SK-N-MC (cell line): ENCODE measurements around the gene ELOB.

Experiments used
- DNase-seq: peaks from one replicate; pipeline ENCODE4 v3.0.0-alpha.2; 2011; ENCODE audit warnings: low read depth, low spot score
- H3K27ac ChIP-seq: fragments of 200-600 bp; sonication (generic); 2 replicates; pipeline ENCODE4 v1.5.1; 2016; ENCODE audit warnings: mixed run types
- H3K36me3 ChIP-seq: fragments of 200-600 bp; sonication (generic); 2 replicates; pipeline ENCODE4 v1.6.1; 2017; ENCODE audit warnings: antibody characterized with exemption, low read length, mixed read lengths; ENCODE audit not compliant: insufficient read depth
- H3K4me3 ChIP-seq: fragments of 200-600 bp; sonication (generic); 2 replicates; pipeline ENCODE4 v1.5.1; 2016
- H3K9ac ChIP-seq: fragments of 200-600 bp; sonication (generic); 2 replicates; pipeline ENCODE4 v1.8.0; 2017; ENCODE audit warnings: mixed run types, mixed read lengths; ENCODE audit not compliant: insufficient read length
- H3K9me3 ChIP-seq: fragments of 200-600 bp; sonication (generic); 2 replicates; pipeline ENCODE4 v1.6.1; 2017; ENCODE audit warnings: low read depth, mild to moderate bottlenecking, antibody characterized with exemption, low read length, moderate library complexity, mixed read lengths
- EZH2 ChIP-seq: fragments of 200-600 bp; sonication (generic); IDR thresholded peaks from one replicate; pipeline ENCODE4 v1.6.1; 2017; ENCODE audit warnings: antibody characterized with exemption
- FOXP2 ChIP-seq: optimal IDR thresholded peaks from 2 replicates; pipeline ENCODE3; 2011; ENCODE audit warnings: mild to moderate bottlenecking, moderate library complexity; ENCODE audit not compliant: insufficient read depth; ENCODE audit errors: extremely low read length, control extremely low read depth
- POLR2AphosphoS5 ChIP-seq: IDR thresholded peaks from 2 replicates; pipeline ENCODE4 v1.6.1; 2012; ENCODE audit warnings: mild to moderate bottlenecking, low read depth, low read length, borderline replicate concordance

Gene ELOB

GRCh38 chr16:2813771-2814221 is 36.7 kb upstream of the ELOB start:
- TF ChIP-seq FOXP2 (no peak), POLR2AphosphoS5 (no peak), EZH2 (no peak)
- DNase-seq: no peak
- H3K9ac ChIP-seq: no peak overlapping the region
- H3K9me3 ChIP-seq: no peaks in the 10 kb centered on the region
- no peak overlapping the region for H3K27ac ChIP-seq
- no peaks in the 10 kb centered on the region for H3K36me3 ChIP-seq
- no peak overlapping the region for H3K4me3 ChIP-seq

GRCh38 chr16:2811703-2812471 is 34.8 kb upstream of the ELOB start:
- Histone ChIP-seq H3K27ac (no peak overlapping the region), H3K4me3 (no peak overlapping the region), H3K9me3 (no peaks in the 10 kb centered on the region), H3K36me3 (no peaks in the 10 kb centered on the region), H3K9ac (no peak overlapping the region)
- no peak for DNase-seq
- no peak for TF ChIP-seq FOXP2
- TF ChIP-seq EZH2: no peak
- TF ChIP-seq POLR2AphosphoS5: no peak

- Histone ChIP-seq H3K27ac (no peak overlapping the region), H3K9ac (no peak overlapping the region), H3K9me3 (no peaks in the 10 kb centered on the region), H3K4me3 (no peak overlapping the region), H3K36me3 (no peaks in the 10 kb centered on the region)
- no peak for DNase-seq
- no peak for TF ChIP-seq POLR2AphosphoS5
- TF ChIP-seq EZH2: no peak
- no peak for TF ChIP-seq FOXP2
Observed at GRCh38 chr16:2810651-2811050, 33.6 kb upstream of the ELOB start.

GRCh38 chr16:2809149-2809760 is 32.2 kb upstream of the ELOB start:
- H3K9ac ChIP-seq: no peak overlapping the region
- no peaks in the 10 kb centered on the region for H3K36me3 ChIP-seq
- DNase-seq: no peak
- TF ChIP-seq FOXP2 (no peak), EZH2 (no peak), POLR2AphosphoS5 (no peak)
- no peaks in the 10 kb centered on the region for H3K9me3 ChIP-seq
- no peak overlapping the region for H3K4me3 ChIP-seq
- no peak overlapping the region for H3K27ac ChIP-seq

- Histone ChIP-seq H3K27ac (no peak overlapping the region), H3K9ac (no peak overlapping the region), H3K9me3 (no peaks in the 10 kb centered on the region), H3K36me3 (no peaks in the 10 kb centered on the region), H3K4me3 (no peak overlapping the region)
- TF ChIP-seq POLR2AphosphoS5: no peak
- no peak for TF ChIP-seq EZH2
- DNase-seq: no peak
Observed at GRCh38 chr16:2808181-2808580, 31.1 kb upstream of the ELOB start.

- no peak overlapping the region for H3K27ac ChIP-seq
- TF ChIP-seq FOXP2 (no peak), POLR2AphosphoS5 (no peak), EZH2 (no peak)
Observed at GRCh38 chr16:2806286-2806685, 29.2 kb upstream of the ELOB start.

GRCh38 chr16:2804728-2805127 is 27.6 kb upstream of the ELOB start:
- Histone ChIP-seq H3K4me3 (no peak overlapping the region), H3K36me3 (no peaks in the 10 kb centered on the region), H3K9ac (no peak overlapping the region), H3K27ac (no peak overlapping the region), H3K9me3 (no peaks in the 10 kb centered on the region)
- DNase-seq: no peak
- TF ChIP-seq EZH2 (no peak), FOXP2 (no peak), POLR2AphosphoS5 (no peak)

More at GRCh38 chr16:2806286-2806685, 29.2 kb upstream of the ELOB start:
- Histone ChIP-seq H3K4me3 (no peak overlapping the region), H3K9ac (no peak overlapping the region), H3K36me3 (no peaks in the 10 kb centered on the region), H3K9me3 (no peaks in the 10 kb centered on the region)
- no peak for DNase-seq

GRCh38 chr16:2803545-2804195 is 26.6 kb upstream of the ELOB start:
- Histone ChIP-seq H3K9me3 (no peaks in the 10 kb centered on the region), H3K36me3 (no peaks in the 10 kb centered on the region), H3K9ac (no peak overlapping the region), H3K4me3 (no peak overlapping the region), H3K27ac (no peak overlapping the region)
- TF ChIP-seq POLR2AphosphoS5 (no peak), EZH2 (no peak), FOXP2 (no peak)
- DNase-seq: no peak
